ENCODE results near the gene ADGRD2. TPM values are rescaled to one million over a fixed set of nuclear protein-coding genes. Genes with fewer than 3 reads are reported as not detected.
A peak's percentile ranks its signal among the peaks of the same experiment; 100 is the strongest.

Gene ADGRD2, protein sequence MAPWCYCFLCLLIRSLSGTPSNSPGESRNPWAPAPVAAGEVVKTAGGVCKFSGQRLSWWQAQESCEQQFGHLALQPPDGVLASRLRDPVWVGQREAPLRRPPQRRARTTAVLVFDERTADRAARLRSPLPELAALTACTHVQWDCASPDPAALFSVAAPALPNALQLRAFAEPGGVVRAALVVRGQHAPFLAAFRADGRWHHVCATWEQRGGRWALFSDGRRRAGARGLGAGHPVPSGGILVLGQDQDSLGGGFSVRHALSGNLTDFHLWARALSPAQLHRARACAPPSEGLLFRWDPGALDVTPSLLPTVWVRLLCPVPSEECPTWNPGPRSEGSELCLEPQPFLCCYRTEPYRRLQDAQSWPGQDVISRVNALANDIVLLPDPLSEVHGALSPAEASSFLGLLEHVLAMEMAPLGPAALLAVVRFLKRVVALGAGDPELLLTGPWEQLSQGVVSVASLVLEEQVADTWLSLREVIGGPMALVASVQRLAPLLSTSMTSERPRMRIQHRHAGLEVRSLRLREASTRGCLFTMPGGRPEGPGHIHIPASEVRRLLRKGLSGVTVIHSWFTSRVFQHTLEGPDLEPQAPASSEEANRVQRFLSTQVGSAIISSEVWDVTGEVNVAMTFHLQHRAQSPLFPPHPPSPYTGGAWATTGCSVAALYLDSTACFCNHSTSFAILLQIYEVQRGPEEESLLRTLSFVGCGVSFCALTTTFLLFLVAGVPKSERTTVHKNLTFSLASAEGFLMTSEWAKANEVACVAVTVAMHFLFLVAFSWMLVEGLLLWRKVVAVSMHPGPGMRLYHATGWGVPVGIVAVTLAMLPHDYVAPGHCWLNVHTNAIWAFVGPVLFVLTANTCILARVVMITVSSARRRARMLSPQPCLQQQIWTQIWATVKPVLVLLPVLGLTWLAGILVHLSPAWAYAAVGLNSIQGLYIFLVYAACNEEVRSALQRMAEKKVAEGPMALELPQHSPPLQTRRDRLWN
- total RNA-seq = not detected in 2 replicates

DNA sequence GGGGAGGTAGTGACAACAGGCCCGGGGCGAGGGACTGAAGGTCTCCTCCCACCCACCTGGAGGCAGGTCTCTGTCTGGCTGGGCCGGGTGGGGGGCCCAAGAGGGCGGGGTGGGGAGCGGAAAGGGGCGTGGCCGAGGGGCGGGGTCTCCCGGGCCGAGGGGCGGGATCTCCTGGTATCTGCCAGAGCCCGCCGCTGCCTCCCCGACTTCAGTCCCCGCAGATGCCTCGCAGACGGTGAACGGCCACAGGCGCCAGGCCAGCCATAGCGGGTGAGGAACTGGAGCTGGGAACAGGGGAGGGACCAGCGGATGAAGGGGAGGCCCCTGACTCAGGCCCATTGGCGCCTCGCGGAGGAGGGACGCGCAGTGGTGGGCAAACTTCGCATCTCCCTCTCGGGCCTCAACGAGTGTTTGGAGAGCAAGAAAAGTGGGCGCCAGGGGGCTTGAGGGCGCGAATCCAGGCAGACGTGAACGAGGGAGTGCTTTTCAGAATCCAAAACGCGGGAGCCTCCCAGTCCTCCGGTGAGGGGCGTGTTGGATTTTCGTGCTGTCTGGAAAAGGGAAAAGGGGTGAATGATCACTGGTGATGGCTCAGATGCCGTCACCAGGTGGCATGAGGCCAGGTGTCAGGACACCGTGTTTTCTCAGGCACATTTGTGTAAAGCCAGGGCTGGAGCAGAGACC lies at the start of gene ADGRD2:
ADGRD2 (plus strand) TSS at position 211 of the 684 bp plus-strand sequence. CDS start 1,216 bp downstream, outside the sequence.
- Mint-ChIP-seq H3K27me3 (peaks cover 27% of the 10 kb centered on the region), H3K27ac (no peak within 1 kb of the TSS), H3K9me3 (no peaks in the 10 kb centered on the region), H3K4me1 (no peaks in the 10 kb centered on the region), H3K36me3 (ENCODE audit: low read depth) (no peaks in the 10 kb centered on the region), H3K4me3 (no peak within 1 kb of the TSS)
- DNase-seq = no peak
- intact Hi-C loops (cut with micrococcal nuclease) = no loop called here

- intact Hi-C loops (cut with micrococcal nuclease) = no loop called here
- DNase-seq = no peak
- Mint-ChIP-seq H3K4me1 (peaks cover 11% of the 10 kb centered on the region), H3K36me3 (ENCODE audit: low read depth) (peaks cover 63% of the 10 kb centered on the region), H3K27ac (no peak overlapping the region), H3K27me3 (no peaks in the 10 kb centered on the region), H3K9me3 (no peaks in the 10 kb centered on the region), H3K4me3 (no peak overlapping the region)
Observed at GRCh38 chr9:124403246-124403645, 47.0 kb upstream of the ADGRD2 start.

DNA sequence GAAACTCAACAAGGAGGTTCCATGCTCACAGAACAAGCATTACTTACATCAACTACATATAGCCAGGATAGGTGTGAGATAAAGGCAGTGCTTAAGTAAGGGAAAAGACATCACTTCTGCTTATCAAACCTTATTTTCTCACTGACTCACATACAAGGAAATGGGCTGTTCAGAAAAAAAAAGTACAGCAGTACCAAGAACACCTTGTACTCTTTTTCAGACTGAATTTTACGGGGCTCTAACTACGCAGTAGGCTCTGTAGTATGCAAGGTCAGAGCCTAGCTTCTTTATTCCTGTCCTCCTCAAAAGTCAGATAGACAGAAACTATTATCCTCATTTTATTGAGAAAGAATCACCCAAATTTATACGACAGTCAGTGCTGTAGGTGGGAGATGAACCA lies 40.8 kb upstream of the ADGRD2 start:
- H3K27ac Mint-ChIP-seq = no peak overlapping the region
- peaks cover 74% of the 10 kb centered on the region for H3K36me3 Mint-ChIP-seq (ENCODE audit: low read depth)
- DNase-seq = no peak
- no peak overlapping the region for H3K4me3 Mint-ChIP-seq
- intact Hi-C loops (cut with micrococcal nuclease) = no loop called here
- H3K9me3 Mint-ChIP-seq = no peaks in the 10 kb centered on the region
- peaks cover 29% of the 10 kb centered on the region for H3K4me1 Mint-ChIP-seq
- H3K27me3 Mint-ChIP-seq = no peaks in the 10 kb centered on the region

DNA sequence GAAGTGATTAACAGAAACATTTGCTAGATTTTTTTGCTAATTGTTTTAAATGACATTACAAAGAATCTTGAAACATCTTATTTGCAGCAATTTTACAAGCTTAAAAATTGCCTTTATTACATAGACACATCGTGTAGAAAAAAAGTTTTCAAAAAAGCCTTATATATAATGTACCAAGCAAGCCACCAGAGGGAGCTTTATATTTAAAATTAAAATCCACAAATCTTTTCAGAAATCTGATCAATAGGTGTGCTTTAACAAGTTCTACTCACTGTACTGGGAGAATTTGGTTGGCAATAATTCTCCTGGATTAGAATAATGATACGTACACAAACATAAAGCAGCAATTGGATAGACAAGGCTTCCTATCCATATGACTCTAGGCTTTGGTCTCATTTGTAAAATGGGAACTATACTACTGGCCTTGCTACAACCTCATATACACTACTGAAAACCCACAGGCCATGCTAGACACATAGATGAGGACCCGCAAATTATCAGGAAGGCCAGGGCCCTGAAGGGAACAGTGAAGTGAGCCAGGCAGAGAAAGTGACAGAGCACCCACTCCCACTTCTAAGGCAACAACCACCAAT lies 39.8 kb upstream of the ADGRD2 start:
- DNase-seq = no peak
- intact Hi-C loops (cut with micrococcal nuclease) = loop anchor here (10.0 kb wide), 3 partner anchors 454 to 1466 kb away; partner anchors contain the start of genes ARPC5L, RABGAP1 and RPL35
- H3K4me3 Mint-ChIP-seq = no peak overlapping the region
- peaks cover 75% of the 10 kb centered on the region for H3K36me3 Mint-ChIP-seq (ENCODE audit: low read depth)
- peaks cover under 1% of the 10 kb centered on the region for H3K9me3 Mint-ChIP-seq
- no peaks in the 10 kb centered on the region for H3K27me3 Mint-ChIP-seq
- peaks cover 28% of the 10 kb centered on the region for H3K4me1 Mint-ChIP-seq
- no peak overlapping the region for H3K27ac Mint-ChIP-seq

GRCh38 chr9:124411514-124412227 lies 38.6 kb upstream of the ADGRD2 start:
- DNase-seq = no peak
- intact Hi-C loops (cut with micrococcal nuclease) = loop anchor here (10.0 kb wide), 3 partner anchors 453 to 1467 kb away; partner anchors contain the start of genes ARPC5L, RABGAP1 and RPL35
- peaks cover 4% of the 10 kb centered on the region for H3K9me3 Mint-ChIP-seq
- peaks cover 65% of the 10 kb centered on the region for H3K36me3 Mint-ChIP-seq (ENCODE audit: low read depth)
- H3K27me3 Mint-ChIP-seq = no peaks in the 10 kb centered on the region
- peaks cover 31% of the 10 kb centered on the region for H3K4me1 Mint-ChIP-seq
- no peak overlapping the region for H3K27ac Mint-ChIP-seq
- no peak overlapping the region for H3K4me3 Mint-ChIP-seq

DNA sequence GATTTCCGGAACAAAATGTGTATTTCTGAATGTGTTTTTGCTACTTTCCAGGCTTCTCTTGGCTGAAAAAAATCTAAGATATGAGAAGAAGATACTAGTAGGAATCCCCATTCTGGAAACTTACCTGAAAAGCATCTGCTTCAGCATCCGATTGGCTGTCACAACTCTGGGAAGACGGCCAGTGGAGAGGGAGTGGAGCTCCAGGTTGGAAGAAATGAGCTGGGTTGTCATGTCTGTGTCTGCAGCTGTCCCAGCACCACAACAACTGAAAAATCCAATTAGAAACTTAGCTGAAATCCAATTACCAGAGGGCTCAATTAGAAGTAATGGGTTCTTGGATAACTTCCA lies 38.0 kb upstream of the ADGRD2 start:
- Mint-ChIP-seq H3K36me3 (ENCODE audit: low read depth) (peaks cover 62% of the 10 kb centered on the region), H3K9me3 (peaks cover 4% of the 10 kb centered on the region), H3K4me1 (peaks cover 30% of the 10 kb centered on the region), H3K4me3 (no peak overlapping the region), H3K27ac (no peak overlapping the region), H3K27me3 (no peaks in the 10 kb centered on the region)
- DNase-seq = no peak
- intact Hi-C loops (cut with micrococcal nuclease) = loop anchor here (10.0 kb wide), 3 partner anchors 453 to 1467 kb away; partner anchors contain the start of genes ARPC5L, RABGAP1 and RPL35

GRCh38 chr9:124414612-124415011 lies 35.6 kb upstream of the ADGRD2 start:
- Mint-ChIP-seq H3K4me3 (peak overlapping the region; percentile 96), H3K4me1 (peaks cover 26% of the 10 kb centered on the region), H3K27me3 (no peaks in the 10 kb centered on the region), H3K36me3 (ENCODE audit: low read depth) (peaks cover 45% of the 10 kb centered on the region), H3K9me3 (peaks cover 4% of the 10 kb centered on the region), H3K27ac (peak overlapping the region; percentile 95)
- DNase-seq = no peak
- intact Hi-C loops (cut with micrococcal nuclease) = loop anchor here (2.0 to 10.0 kb wide), 4 partner anchors 450 to 1470 kb away; partner anchors contain the start of genes ARPC5L, DENND1A, RABGAP1 and RPL35

GRCh38 chr9:124415102-124415851 lies 35.0 kb upstream of the ADGRD2 start, which contains the start of gene PSMB7:
PSMB7 (minus strand) TSS chr9:124415442; CDS start chr9:124415425, 17 bp downstream.
- H3K36me3 Mint-ChIP-seq (ENCODE audit: low read depth) = peaks cover 42% of the 10 kb centered on the region
- no peaks in the 10 kb centered on the region for H3K27me3 Mint-ChIP-seq
- DNase-seq = peak; percentile 99
- intact Hi-C loops (cut with micrococcal nuclease) = loop anchor here (2.0 to 10.0 kb wide), 4 partner anchors 450 to 1470 kb away; partner anchors contain the start of genes ARPC5L, DENND1A, RABGAP1 and RPL35
- H3K9me3 Mint-ChIP-seq = peaks cover 4% of the 10 kb centered on the region
- H3K27ac Mint-ChIP-seq = peak within 1 kb of the TSS; percentile 95
- peak within 1 kb of the TSS; percentile 96 for H3K4me3 Mint-ChIP-seq
- H3K4me1 Mint-ChIP-seq = peaks cover 26% of the 10 kb centered on the region

DNA sequence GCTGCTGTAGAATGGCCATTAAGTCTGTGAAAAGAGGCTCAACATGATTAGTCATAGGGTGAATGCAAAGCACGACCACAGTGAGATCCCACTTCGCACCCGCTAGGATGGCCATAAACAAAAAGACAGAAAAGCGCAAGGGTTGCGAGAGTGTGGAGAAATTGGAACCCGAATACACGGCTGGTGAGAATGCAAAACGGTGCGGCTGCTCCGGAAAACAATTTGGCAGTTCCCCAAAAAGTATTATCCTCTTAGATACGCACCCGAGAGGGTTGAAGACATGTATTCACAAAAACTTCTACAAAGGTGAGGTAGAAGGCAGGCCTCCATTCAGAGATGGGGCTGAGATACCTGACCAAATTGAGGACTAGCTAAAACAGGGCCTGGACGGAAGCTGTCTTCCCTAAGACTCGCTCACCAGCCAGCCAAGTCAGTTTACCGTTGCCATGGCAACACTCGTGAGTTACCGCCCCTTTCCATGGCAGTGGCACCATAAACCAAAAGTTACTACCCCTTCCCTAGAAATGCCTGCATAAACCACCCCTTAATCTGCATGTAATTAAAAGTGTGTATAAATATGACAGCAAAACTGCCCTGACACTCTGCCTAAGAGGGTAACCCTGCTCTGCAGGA lies 34.3 kb upstream of the ADGRD2 start:
- Mint-ChIP-seq H3K4me1 (peaks cover 24% of the 10 kb centered on the region), H3K4me3 (peak overlapping the region; percentile 96), H3K36me3 (ENCODE audit: low read depth) (peaks cover 38% of the 10 kb centered on the region), H3K27me3 (no peaks in the 10 kb centered on the region), H3K9me3 (peaks cover 4% of the 10 kb centered on the region), H3K27ac (peak overlapping the region; percentile 95)
- DNase-seq = peak; percentile 62
- intact Hi-C loops (cut with micrococcal nuclease) = loop anchor here (2.0 to 10.0 kb wide), 4 partner anchors 449 to 1471 kb away; partner anchors contain the start of genes ARPC5L, DENND1A, RABGAP1 and RPL35

DNA sequence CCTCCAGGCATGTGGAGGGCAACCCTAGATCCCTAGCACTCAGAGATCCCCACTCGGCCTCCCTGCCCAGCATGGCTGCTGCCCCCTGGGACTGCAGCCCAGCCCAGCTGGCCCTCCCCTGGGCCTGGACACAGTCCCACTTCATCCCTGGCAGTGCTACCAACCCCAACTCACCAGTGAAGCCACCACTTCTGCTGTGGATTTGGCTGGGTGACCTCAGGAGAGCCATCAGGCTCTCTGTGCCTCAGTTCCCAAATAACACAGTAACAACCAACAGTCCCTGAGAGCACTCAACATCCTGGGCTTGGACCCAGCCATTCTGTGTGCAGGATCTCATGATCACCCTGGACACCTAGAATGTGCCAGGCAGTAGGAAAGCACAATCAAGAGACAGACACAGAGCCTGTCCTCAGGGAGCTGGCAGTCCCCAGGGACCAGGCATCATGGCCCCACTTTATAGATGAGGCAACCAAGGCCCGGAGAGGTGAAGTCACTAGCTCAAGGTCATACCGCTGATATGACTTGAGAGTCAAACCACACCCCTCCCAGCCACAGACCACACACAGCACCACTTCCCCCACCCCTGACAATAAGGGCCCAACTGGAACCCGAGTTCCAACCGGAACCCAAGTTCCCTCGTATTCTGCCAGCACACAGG lies 30.3 kb upstream of the ADGRD2 start:
- Mint-ChIP-seq H3K36me3 (ENCODE audit: low read depth) (peaks cover 2% of the 10 kb centered on the region), H3K9me3 (peaks cover 4% of the 10 kb centered on the region), H3K4me1 (peaks cover 5% of the 10 kb centered on the region), H3K4me3 (no peak overlapping the region), H3K27ac (no peak overlapping the region), H3K27me3 (peaks cover 9% of the 10 kb centered on the region)
- intact Hi-C loops (cut with micrococcal nuclease) = loop anchor here (1.0 to 10.0 kb wide), 4 partner anchors 116 to 1475 kb away; partner anchors contain the start of genes ARPC5L, RABGAP1 and RPL35
- DNase-seq = no peak

- Mint-ChIP-seq H3K27ac (no peak overlapping the region), H3K4me1 (peaks cover 1% of the 10 kb centered on the region), H3K36me3 (ENCODE audit: low read depth) (no peaks in the 10 kb centered on the region), H3K4me3 (no peak overlapping the region), H3K9me3 (no peaks in the 10 kb centered on the region), H3K27me3 (peaks cover 9% of the 10 kb centered on the region)
- intact Hi-C loops (cut with micrococcal nuclease) = no loop called here
- DNase-seq = no peak
Observed at GRCh38 chr9:124420991-124421543, 29.2 kb upstream of the ADGRD2 start.
